Fibroblast of upper back skin (primary cell): ENCODE measurements around the gene PGLYRP1.
A peak's percentile ranks its signal among the peaks of the same experiment; 100 is the strongest.

ENCODE experiments used
- DNase-seq: peaks from one replicate; pipeline ENCODE4 v3.0.0-alpha.2; 2013

Gene PGLYRP1

DNA sequence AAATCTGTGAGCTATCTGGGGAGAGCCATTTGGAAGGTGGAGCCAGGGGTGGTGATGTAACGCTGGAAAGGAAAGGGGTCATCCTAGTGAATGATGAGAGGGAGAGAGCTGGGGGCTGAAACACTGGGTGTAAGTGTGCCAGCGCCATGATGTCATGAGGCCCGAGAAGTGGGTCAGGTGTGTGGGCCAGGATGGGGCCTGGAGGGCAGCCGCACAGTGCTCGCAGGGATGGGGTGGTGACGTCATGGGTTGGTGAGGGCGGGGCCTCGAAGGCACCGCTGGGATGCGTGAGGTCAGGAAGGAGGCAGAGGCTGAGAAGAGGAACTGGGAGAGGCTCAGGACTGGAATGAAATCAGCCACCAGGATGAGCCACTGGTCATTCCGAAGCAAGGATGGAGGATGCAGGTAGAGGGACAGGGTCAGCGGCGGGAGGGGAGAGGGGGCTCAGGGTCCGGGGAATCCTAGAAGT is 23.2 kb downstream of the PGLYRP1 start:
- DNase-seq, result peak; percentile 25

DNA sequence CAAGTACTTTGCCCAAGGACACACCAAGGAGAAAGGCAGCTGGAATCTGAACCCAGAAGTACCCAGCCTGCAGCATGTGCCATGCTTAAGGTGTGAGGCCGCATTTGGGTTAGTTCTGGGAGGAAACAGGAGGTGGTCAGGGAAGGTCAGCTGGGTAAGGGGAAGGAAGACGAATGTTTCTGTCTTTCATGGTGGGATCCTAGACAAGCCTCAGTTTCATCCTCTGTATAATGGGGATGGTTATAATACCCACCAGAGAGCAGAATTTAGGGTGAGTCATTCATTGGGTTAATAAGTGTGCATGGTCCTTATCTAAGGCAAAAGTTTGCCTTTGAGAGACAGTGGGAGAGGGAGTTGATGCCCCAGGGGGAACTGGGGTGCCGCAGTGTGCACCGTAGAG is 24.0 kb downstream of the PGLYRP1 start:
- no peak for DNase-seq

GRCh38 chr19:45996933-45997332 is 25.9 kb downstream of the PGLYRP1 start:
- DNase-seq, result no peak

DNA sequence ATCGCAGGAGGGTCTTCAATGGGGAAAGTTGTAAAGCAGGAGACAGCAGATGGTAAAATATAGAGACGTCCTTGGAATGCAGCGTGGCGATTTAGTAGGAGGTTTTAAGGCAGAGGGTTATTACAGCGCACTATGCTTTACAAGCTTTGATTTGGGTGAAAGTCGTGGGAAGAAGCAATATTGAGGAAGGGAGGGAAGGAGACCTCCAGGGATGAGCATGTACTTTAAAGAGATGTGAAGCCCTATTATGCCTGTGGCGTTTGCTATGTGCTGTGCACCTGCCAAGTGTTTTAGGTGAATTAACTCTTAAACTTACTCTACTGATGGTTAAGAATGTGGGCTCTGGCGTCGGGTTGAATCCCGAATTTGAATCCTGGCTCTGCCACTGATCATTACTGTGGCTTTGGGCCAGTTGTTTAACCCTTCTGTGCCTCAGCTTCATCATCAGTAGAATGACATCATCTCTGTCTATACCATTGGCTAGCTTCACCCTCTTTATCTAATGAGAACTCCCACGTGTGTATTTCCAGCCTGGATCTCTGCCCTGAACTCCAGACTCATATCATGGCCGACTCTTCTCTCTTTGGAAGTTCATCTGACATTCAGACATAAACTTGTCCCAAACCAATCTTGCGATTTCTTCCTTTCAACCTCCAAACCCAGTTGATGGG is 27.0 kb downstream of the PGLYRP1 start:
- no peak for DNase-seq

- peak; percentile 100 for DNase-seq
Measured at GRCh38 chr19:45994998-45995714, 27.7 kb downstream of the PGLYRP1 start, which contains the start of gene CCDC61. TSS of gene CCDC61 (plus strand) at chr19:45995467. CDS start at chr19:46003019, 7,552 bp downstream.

DNA sequence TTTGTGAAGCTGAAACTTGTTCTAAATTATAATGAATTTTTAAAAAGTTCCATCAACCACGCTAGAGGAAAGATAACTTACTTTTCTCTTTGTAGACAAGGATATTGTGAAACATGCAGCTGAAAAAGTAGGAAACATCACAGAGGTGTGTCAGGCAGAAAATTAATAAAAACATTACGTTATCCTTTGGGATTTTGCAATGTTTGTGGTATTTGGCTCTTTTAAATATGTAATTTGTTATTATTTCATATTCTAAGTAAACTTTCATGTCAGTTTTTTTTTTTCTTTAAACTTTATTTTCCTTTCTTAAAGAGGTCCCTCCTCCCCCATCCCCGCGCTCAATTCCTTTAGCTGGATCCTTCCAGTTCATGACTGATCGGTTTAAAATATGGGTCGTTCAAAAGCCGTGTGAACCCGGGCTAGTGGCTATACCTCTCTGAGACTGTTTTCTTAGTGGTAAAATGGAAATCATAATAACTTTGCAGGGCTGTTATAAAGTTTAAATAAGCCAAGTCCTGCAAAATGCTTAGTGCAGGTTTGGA is 28.3 kb downstream of the PGLYRP1 start:
- peak; percentile 22 for DNase-seq

DNA sequence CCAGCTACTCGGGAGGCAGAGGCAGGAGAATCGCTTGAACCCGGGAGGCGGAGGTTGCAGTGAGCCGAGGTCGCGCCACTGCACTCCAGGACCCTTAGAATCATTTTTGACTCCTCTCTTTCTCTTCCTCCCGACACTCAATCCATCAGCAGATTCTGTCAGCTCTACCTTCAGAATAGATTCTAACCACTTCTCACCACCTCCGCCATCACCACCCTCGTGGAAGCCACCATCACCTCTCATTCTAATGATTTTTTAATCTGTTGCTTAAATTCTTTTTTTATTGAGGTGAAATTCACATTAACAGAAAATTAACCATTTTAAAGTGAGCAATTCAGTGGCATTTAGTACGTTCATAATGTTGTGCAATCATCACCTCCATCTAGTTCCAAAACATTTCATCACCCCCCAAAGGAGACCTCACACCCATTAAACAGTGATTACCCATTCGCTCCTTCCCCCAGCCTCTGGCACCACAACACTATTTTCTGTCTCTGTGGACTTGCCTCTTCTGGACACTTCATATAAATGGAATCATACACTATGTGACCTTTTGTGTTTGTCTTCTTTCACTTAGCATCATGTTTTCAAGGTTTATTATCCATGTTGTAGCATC is 32.6 kb downstream of the PGLYRP1 start:
- DNase-seq, result no peak

GRCh38 chr19:45985321-45985720 is 37.5 kb downstream of the PGLYRP1 start:
- DNase-seq, result no peak

DNA sequence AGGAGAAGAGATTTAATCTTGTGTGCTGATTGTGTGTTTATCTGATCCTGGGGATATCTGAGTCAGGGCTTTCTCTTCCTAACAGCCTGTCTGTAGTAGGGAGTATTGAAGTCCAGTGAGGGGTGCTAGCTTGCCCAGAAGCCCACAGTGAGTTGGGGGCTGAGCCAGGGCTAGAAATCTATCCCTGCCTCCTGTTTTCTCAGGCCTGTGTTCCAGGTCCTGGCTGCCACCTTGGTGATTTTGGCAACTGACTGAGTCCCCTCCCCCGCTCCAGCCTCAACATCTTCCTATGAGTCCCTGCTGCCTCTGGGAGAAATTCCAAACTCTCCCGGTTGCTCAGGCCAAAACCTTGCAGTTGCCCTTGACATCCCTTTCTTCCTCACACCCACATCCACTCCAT is 41.5 kb downstream of the PGLYRP1 start:
- DNase-seq, result peak; percentile 25

DNA sequence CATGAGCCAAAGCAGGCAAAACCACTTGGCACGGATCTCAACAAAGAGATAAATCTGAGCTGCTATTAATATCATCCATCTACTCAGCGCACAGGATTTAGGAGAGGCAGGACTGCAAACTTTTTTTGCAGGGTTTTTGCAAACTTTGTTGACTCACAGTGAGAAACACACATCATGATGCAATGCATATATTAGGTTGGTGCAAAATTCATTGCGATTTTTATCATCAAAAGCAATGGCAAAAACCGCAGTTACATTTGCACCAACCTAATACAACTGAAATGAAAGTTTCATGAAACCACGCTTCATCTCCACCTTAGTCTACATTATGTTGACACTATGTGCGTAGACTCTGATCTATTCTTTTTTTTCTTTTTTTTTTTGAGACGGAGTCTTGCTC is 44.7 kb downstream of the PGLYRP1 start:
- DNase-seq, result no peak

DNA sequence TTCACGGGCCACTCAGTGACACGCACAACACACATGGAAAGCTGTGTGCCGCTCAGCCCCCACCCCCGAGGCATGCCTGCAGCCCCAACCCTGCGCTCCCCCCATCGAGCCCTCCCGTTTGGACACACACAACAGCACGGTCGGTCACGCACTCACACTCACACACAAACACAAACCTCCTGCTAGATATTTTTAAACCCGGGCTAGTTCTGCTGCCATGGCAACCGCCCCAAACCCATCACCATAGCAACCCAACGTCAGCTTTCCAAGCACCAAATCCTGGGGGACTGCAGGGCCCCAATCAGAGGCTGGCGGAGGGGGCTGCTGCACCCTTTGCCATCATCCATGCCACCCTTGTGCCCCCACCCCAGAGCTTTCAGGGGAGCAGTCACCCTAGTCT is 46.7 kb downstream of the PGLYRP1 start:
- DNase-seq, result no peak

GRCh38 chr19:45975306-45976070 is 47.4 kb downstream of the PGLYRP1 start:
- no peak for DNase-seq

DNA sequence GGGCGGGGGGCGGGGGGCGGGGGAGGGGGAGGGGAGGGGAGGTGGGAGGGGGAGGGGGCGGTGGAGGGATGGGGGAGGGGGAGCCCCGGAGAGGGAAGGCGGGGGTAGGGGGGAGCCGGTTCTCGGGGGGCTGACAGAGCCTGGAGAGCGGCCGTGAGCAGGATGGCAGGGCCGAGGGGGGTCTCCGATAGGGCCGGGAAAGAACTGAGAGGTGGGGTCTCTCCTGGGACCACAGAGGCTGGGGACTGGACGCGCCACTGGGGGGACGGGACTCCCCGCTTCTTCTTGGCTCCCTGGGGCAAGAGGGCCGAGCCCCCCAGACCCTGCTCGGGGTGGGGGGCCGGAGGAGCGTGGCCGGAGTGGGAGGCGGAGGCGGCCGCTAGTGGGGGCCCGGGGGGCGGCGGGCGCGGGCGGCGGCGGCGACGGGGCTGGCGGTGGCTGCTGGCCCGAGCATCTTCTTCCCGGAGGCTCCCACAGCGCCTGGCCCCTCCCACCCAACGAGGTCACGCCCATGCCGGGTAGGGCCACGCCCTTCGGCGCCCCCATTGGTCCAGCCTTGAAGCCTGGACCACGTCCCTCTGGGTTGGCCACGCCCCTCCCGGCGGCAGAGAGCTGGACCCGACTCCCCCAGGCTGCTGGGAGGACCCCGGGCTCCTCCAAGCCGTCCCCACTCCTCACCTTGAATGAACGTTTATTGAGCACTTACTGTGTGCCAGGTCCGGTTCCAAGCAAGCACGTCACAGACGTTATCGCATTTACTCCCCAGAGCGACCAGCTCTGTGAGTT is 49.1 kb downstream of the PGLYRP1 start, which contains the start of gene NOVA2:
Gene NOVA2 (minus strand): TSS at position 313 of the 786 bp plus-strand sequence. CDS start 514 bp downstream, outside the sequence.
- peak; percentile 55 for DNase-seq

DNA sequence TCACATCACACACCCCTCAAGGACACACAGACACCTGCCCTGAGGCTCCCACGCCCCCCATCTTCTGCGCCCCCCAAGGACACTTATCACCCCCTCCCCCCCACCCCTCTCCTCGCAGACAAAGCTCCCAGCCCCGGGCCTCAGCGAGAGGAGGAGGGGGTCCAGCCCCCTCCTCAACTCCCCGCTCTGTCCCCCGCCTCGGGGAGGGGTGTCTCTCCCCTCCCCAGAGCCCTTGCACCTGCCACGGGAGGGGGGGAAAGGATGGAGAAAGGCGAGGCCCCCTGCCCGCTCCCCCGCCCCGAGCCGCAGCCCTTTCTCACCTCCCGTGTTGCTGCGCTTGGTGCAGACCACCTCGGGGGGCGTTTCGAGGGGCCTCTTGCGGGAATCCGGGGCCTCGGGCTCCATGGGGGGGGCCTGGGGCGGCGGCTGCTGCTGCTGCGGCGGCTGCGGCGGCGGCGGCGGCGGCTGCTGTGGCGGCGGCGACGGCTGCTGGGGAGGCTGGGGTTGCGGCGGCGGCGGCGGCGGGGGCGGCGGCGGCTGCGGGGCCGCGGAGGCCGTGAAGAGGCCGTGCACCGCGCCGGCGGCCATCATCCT is 49.8 kb downstream of the PGLYRP1 start:
- DNase-seq, result no peak

DNA sequence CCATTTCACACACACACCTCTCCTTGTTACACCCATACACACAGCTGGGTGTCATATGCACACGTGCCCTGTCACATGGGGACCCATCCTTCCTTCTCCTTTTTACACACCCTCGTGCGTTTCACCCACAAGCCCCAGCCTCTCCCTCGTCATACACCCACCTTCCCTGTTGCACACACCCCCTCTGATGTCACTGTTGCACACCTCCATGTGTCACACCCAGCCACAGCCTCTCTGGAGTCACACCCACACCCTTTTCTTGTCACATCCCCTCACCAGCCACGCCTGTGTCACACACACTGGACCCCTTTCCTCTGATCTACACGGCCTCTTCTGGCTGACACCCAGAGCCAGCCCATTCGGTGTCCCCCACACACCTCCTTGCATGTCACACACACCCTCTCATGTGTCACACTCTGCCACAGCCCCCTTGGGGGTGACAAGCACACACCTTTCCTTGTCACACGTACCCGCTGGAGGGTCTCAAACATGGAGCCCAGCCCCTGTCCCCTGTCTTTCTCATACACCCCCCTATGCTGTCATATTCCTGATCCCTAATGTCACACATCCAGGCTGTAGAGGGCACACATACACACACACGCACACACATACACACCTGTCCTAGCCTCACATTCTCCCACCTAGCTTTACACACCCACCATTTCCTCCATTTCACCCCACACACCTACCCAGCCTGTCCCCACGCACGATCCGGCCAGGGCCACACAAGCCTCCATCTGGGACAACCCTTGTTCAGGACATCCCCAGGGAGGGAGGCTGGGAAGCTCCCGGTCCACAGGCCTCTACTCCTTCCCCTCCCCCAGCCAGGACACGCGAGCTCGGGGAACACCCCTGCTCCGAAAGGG is 50.5 kb downstream of the PGLYRP1 start:
- DNase-seq, result no peak

DNA sequence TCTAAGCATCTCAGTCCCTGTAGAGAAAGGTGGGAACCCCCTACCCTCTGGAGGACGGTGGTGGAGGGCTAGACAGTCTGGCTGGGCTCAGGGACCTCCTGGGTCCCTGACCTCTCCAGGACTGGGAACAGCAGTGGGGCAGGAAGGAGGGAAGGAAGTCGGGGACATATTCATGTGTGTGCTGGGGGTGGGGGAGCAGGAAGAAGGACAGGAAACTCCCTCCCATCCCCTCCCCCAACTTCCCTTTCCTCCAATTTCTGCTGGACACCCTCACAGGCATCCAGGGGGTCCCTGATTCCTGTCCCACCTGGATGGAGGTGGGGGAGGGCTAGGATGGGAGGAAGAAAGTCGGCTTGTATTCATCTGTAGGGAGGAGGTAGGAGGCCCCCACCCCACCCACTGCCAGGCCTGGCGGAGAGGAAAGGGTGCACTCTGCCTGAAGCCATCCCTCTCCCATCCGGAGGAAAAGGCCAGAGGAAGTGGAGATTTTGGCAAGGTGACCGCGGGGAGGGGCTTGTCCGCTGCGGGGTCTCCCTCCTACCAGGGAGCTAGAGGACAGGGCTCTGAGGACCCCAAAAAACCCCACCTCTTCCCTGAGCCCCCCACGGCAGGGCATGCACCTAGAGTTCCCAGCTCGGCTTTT is 51.5 kb downstream of the PGLYRP1 start:
- DNase-seq, result no peak

- no peak for DNase-seq
Measured at GRCh38 chr19:45969676-45970075, 53.2 kb downstream of the PGLYRP1 start.
